Pancreas (tissue), 10 donors: ENCODE data around the gene KRTAP5-7. TPM values are rescaled to one million over a fixed set of nuclear protein-coding genes. Genes with fewer than 3 reads are reported as not detected.

Experiments
- ATAC-seq, 4 donors: fragments of 200-7000 bp; cut with Tn5 transposase; one replicate each; pipeline versions ENCODE4 v1.8.0 to v1.9.1; 2020; ENCODE audit warnings: mild to moderate bottlenecking in 4 of 4, moderate library complexity in 4 of 4
- DNase-seq, 6 donors: peaks; one replicate each; pipeline ENCODE4 v3.0.0-alpha.2; 2020
- FAIRE-seq: peaks from 2 replicates; lab custom pipeline; 2012; peaks lifted over from hg19 to GRCh38; lab: Jason Lieb, UNC
- H3K27ac ChIP-seq, 4 donors: fragments of 200-600 bp; sonication (generic); 1 replicate in 3 of 4; 2 replicates in 1 of 4; pipeline versions ENCODE4 v1.5.0 to v1.8.0; 2020
- H3K27me3 ChIP-seq, 4 donors: fragments of 200-600 bp; one replicate each; pipeline ENCODE4 v1.8.0; 2021
- H3K36me3 ChIP-seq, 3 donors: fragments of 200-600 bp; sonication (generic) in 1 of 3; one replicate each; pipeline versions ENCODE4 v1.5.0 to v1.8.0; 2020 to 2021
- H3K4me1 ChIP-seq, 3 donors: fragments of 200-600 bp; one replicate each; pipeline ENCODE4 v1.8.0; 2021
- H3K4me3 ChIP-seq, 4 donors: fragments of 200-600 bp; sonication (generic) in 2 of 4; one replicate each; pipeline versions ENCODE4 v1.5.0 to v1.8.0; 2020 to 2021
- H3K9me3 ChIP-seq, 4 donors: fragments of 200-600 bp; one replicate each; pipeline ENCODE4 v1.8.0; 2021
- WGBS, 2 donors: extraction: QIAGEN DNeasy Blood & Tissue Kit; methylation state at CpG; one replicate each; pipeline ENCODE4 v1.1.7; 2013; 5-methylcytosine and 5-hydroxymethylcytosine counted together
- intact Hi-C, 3 donors: fragments of 100-400 bp; cut with DNase I; formaldehyde crosslinking; loops; one replicate each; pipeline versions ENCODE4 v1.11.1 to v1.14.2; 2022
- polyA plus RNA-seq, 2 donors: library from polyadenylated mRNA; stranded (reverse); fragments of 200-250 nt; gene quantifications; one replicate each; pipeline ENCODE4 v1.2.3, GENCODE V29; 2013
- total RNA-seq, 6 donors: library from RNA; stranded (reverse); fragmentation: NEBNext Ultra II Directional in 4 of 6; extraction: Animal tissue kit (Norgen Biotek cat#: 25700) in 4 of 6; gene quantifications; one replicate each; pipeline versions ENCODE4 v1.2.1 to v1.2.4, GENCODE V29; 2021 to 2023
- TF ChIP-seq, protein P1 (sequence below), 4 donors: fragments of 200-600 bp; sonication (generic) in 3 of 4; IDR thresholded peaks; one replicate each; pipeline versions ENCODE4 v1.5.0 to v1.8.0; 2021; ENCODE audit warnings: antibody characterized with exemption in 4 of 4
- donor health status: healthy with polysubstance abuse.
- donor health status: DM: no; HTN: no; CAD: no; lungs with moderate emphysema.
- donor health status: DM: no; HTN: no; CAD: no.
- donor health status: control.
- donor health status: control.
- donor health status: Bipolar disorder and iron deficiency.
- donor health status: DM: yes; HTN: yes; CAD: no.
- donor health status: DM: no; HTN: no; CAD: no.
- donor health status: DM: no; HTN: no; CAD: no.
- donor health status: DM: yes; HTN: yes; CAD: no.

Gene KRTAP5-7
- total and polyA plus RNA-seq, 8 donors, result 0.12 to 0.19 (median 0.14) TPM; not detected in 4

DNA sequence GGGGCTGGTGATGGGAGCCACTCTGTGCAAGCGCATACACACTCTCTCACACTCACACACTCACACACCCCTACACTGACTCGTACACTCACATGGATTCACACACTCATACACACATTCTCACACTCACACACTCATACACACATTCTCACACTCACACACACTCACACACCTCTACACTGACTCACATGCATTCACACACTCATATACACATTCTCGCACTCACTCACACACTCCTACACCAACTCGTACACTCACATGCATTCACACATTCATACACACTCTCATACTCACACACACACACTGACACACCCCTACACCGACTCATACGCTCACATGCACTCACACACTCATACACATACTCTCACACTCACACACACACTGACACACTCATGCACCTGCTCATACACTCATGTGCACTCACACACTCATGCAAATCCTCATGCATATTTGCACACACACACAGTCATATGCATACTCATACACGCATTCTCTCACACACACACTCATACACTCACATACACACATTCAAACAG, 50.5 kb downstream of the KRTAP5-7 start:
- TF ChIP-seq, protein P1, sequence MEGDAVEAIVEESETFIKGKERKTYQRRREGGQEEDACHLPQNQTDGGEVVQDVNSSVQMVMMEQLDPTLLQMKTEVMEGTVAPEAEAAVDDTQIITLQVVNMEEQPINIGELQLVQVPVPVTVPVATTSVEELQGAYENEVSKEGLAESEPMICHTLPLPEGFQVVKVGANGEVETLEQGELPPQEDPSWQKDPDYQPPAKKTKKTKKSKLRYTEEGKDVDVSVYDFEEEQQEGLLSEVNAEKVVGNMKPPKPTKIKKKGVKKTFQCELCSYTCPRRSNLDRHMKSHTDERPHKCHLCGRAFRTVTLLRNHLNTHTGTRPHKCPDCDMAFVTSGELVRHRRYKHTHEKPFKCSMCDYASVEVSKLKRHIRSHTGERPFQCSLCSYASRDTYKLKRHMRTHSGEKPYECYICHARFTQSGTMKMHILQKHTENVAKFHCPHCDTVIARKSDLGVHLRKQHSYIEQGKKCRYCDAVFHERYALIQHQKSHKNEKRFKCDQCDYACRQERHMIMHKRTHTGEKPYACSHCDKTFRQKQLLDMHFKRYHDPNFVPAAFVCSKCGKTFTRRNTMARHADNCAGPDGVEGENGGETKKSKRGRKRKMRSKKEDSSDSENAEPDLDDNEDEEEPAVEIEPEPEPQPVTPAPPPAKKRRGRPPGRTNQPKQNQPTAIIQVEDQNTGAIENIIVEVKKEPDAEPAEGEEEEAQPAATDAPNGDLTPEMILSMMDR (IDR thresholded peaks at IDR 0.05), result no peak
- H3K27ac ChIP-seq, result no peak overlapping the region
- FAIRE-seq, result no peak
- H3K36me3 ChIP-seq, result no peaks in the 10 kb centered on the region
- intact Hi-C loops, result no loop called here
- no peaks in the 10 kb centered on the region for H3K4me1 ChIP-seq
- no peak overlapping the region for H3K4me3 ChIP-seq
- 84 to 88% methylated on average over 7 of the region's 7 CpGs for WGBS, 2 donors
- H3K9me3 ChIP-seq, result no peaks in the 10 kb centered on the region
- no peak for DNase-seq
- no peaks in the 10 kb centered on the region for H3K27me3 ChIP-seq
- ATAC-seq, result no peak

Other genes starting within 250 kb of the KRTAP5-7 start
- gene DHCR7, start 78.9 kb upstream of the KRTAP5-7 start, total RNA-seq, result 10 to 100 TPM in 4 of 6 donors, 1 to 10 TPM in 2; 5.7 to 19.8 (median 13.5) TPM
- gene DHCR7, start 78.9 kb upstream of the KRTAP5-7 start, polyA plus RNA-seq, result 10 to 100 TPM in 1 of 2 donors, 1 to 10 TPM in 1; 7.0 to 10.1 TPM
- gene NADSYN1, start 74.1 kb upstream of the KRTAP5-7 start, total RNA-seq, result 10 to 100 TPM; 18.4 to 46.3 (median 26.7) TPM
- 10 to 100 TPM; 64.8 to 77.3 TPM for gene NADSYN1, start 74.1 kb upstream of the KRTAP5-7 start, polyA plus RNA-seq
- gene KRTAP5-8, start 10.8 kb downstream of the KRTAP5-7 start, total RNA-seq, result under 1 TPM in 2 of 6 donors, not detected in 4; 0.14 to 0.35 TPM
- gene KRTAP5-8, start 10.8 kb downstream of the KRTAP5-7 start, polyA plus RNA-seq, result under 1 TPM in 1 of 2 donors, not detected in 1; 0.46 TPM
- gene KRTAP5-9, start 21.2 kb downstream of the KRTAP5-7 start, total RNA-seq, result under 1 TPM in 5 of 6 donors, not detected in 1; 0.14 to 0.20 (median 0.19) TPM
- gene KRTAP5-9, start 21.2 kb downstream of the KRTAP5-7 start, polyA plus RNA-seq, result 1 to 10 TPM in 1 of 2 donors, under 1 TPM in 1; 0.38 to 1.0 TPM
- under 1 TPM in 1 of 6 donors, not detected in 5; 0.24 TPM for gene KRTAP5-10, start 38.3 kb downstream of the KRTAP5-7 start, total RNA-seq
- gene KRTAP5-10, start 38.3 kb downstream of the KRTAP5-7 start, polyA plus RNA-seq, result under 1 TPM; 0.31 to 0.53 TPM
- not detected for gene KRTAP5-11, start 55.6 kb downstream of the KRTAP5-7 start, total RNA-seq
- under 1 TPM in 1 of 2 donors, not detected in 1; 0.28 TPM for gene KRTAP5-11, start 55.6 kb downstream of the KRTAP5-7 start, polyA plus RNA-seq